PC-3 (cell line): ENCODE data around the gene TELO2. TPM values are rescaled to one million over a fixed set of nuclear protein-coding genes. Genes with fewer than 3 reads are reported as not detected.

ENCODE experiments used
- ATAC-seq: fragments of 200-7000 bp; cut with Tn5 transposase; 2 replicates; pipeline ENCODE4 v1.9.1; 2020; ENCODE audit warnings: mild to moderate bottlenecking, moderate library complexity
- BruUV-seq: library from RNA; stranded (reverse); fragments of 400-500 nt; replicated peaks from 2 replicates; lab custom pipeline; 2021; lab: Mats Ljungman, UMichigan
- CTCF ChIA-PET: fragments of 300-600 bp; sonication (Branson Sonifier 250); formaldehyde crosslinking; loops from one replicate; lab custom pipeline; 2022; ENCODE audit warnings: antibody characterized with exemption; lab: Charles Lee
- POLR2A ChIA-PET: fragments of 300-600 bp; sonication (Branson Sonifier 250); formaldehyde crosslinking; loops from one replicate; lab custom pipeline; 2022; ENCODE audit warnings: antibody characterized with exemption; ENCODE audit not compliant: unreplicated experiment; lab: Charles Lee
- DNase-seq: peaks from one replicate; pipeline ENCODE4 v3.0.0-alpha.2; 2015
- H2AFZ ChIP-seq: fragments of 300-600 bp; sonication (generic); 2 replicates; pipeline ENCODE4 v1.6.0; 2016; ENCODE audit warnings: antibody characterized with exemption, low read length
- H3F3A ChIP-seq: fragments of 300-600 bp; sonication (generic); one replicate; pipeline ENCODE4 v1.6.0; 2017; ENCODE audit warnings: antibody characterized with exemption, low read length, control low read depth, mild to moderate bottlenecking; ENCODE audit not compliant: unreplicated experiment
- H3K27ac ChIP-seq: fragments of 300-600 bp; sonication (generic); 2 replicates; pipeline ENCODE4 v1.5.1; 2016; ENCODE audit warnings: mild to moderate bottlenecking, low read length
- H3K27me3 ChIP-seq: fragments of 300-600 bp; sonication (generic); 2 replicates; pipeline ENCODE4 v1.6.1; 2016; ENCODE audit warnings: low read length, mixed read lengths
- H3K36me3 ChIP-seq: fragments of 300-600 bp; sonication (generic); 2 replicates; pipeline ENCODE4 v1.6.1; 2016; ENCODE audit warnings: low read depth, mixed run types, low read length, mixed read lengths
- H3K4me1 ChIP-seq: fragments of 300-600 bp; sonication (generic); 2 replicates; pipeline ENCODE4 v1.5.1; 2016; ENCODE audit warnings: low read length; ENCODE audit not compliant: insufficient read depth
- H3K4me2 ChIP-seq: fragments of 300-600 bp; sonication (generic); 2 replicates; pipeline ENCODE4 v1.6.0; 2016; ENCODE audit warnings: low read length
- H3K4me3 ChIP-seq: fragments of 300-600 bp; sonication (generic); 2 replicates; pipeline ENCODE4 v1.5.1; 2016; ENCODE audit warnings: mild to moderate bottlenecking, low read length, mixed read lengths
- H3K79me2 ChIP-seq: fragments of 300-600 bp; sonication (generic); 2 replicates; pipeline ENCODE4 v1.6.1; 2017; ENCODE audit warnings: low read length, mixed read lengths
- H3K9ac ChIP-seq: fragments of 300-600 bp; sonication (generic); 2 replicates; pipeline ENCODE4 v1.6.0; 2016; ENCODE audit warnings: mild to moderate bottlenecking, low read length
- H3K9me2 ChIP-seq: fragments of 300-600 bp; sonication (generic); replicated peaks from 2 replicates; pipeline ENCODE4 v1.6.1; 2016; ENCODE audit warnings: mixed run types, low read length, mixed read lengths
- H3K9me3 ChIP-seq: fragments of 300-600 bp; sonication (generic); 2 replicates; pipeline ENCODE4 v1.6.1; 2016; ENCODE audit warnings: low read length, mixed read lengths
- H4K20me1 ChIP-seq: fragments of 300-600 bp; sonication (generic); 2 replicates; pipeline ENCODE4 v1.6.1; 2016; ENCODE audit warnings: low read length, mixed read lengths
- CTCF ChIP-seq: fragments of 300-600 bp; sonication (generic); conservative IDR thresholded peaks from 2 replicates; pipeline ENCODE4 v1.5.1; 2017; ENCODE audit warnings: antibody characterized with exemption, low read depth, mild to moderate bottlenecking, low read length
- EZH2 ChIP-seq: fragments of 300-600 bp; sonication (generic); IDR thresholded peaks from one replicate; pipeline ENCODE4 v1.6.1; 2017; ENCODE audit warnings: antibody characterized with exemption, mild to moderate bottlenecking, low read length; ENCODE audit not compliant: unreplicated experiment
- EZH2phosphoT487 ChIP-seq: fragments of 300-600 bp; sonication (generic); IDR thresholded peaks from 2 replicates; pipeline ENCODE4 v1.6.1; 2018; ENCODE audit warnings: mild to moderate bottlenecking, antibody characterized with exemption, low read length, borderline replicate concordance
- intact Hi-C: fragments of 100-400 bp; cut with micrococcal nuclease; formaldehyde crosslinking; loops from 2 replicates; pipeline ENCODE4 v1.9.0; 2023
- total RNA-seq: library from RNA; depleted of rRNA; stranded (reverse); fragments of >200 nt; gene quantifications from 2 replicates; pipeline ENCODE4 v1.2.3, GENCODE V29; 2014

Gene TELO2
- total RNA-seq, 1 experiment from 2014 or later = 37.8 TPM

- no peaks in the 10 kb centered on the region for H3K27me3 ChIP-seq
- H3K4me2 ChIP-seq = no peak overlapping the region
- no peaks in the 10 kb centered on the region for H3K79me2 ChIP-seq
- H2AFZ ChIP-seq = no peak overlapping the region
- no peaks in the 10 kb centered on the region for H4K20me1 ChIP-seq
- H3K9me3 ChIP-seq = no peaks in the 10 kb centered on the region
- intact Hi-C loops = no loop called here
- no peak for DNase-seq
- no peak for ATAC-seq
- H3K9ac ChIP-seq = no peak overlapping the region
- H3K9me2 ChIP-seq = no peaks in the 10 kb centered on the region
- POLR2A ChIA-PET = no interaction called here
- TF ChIP-seq CTCF (no peak), EZH2 (no peak), EZH2phosphoT487 (no peak)
- H3K4me3 ChIP-seq = no peak overlapping the region
- no TSS peak for BruUV-seq
- no peaks in the 10 kb centered on the region for H3F3A ChIP-seq
- CTCF ChIA-PET = no interaction called here
- H3K4me1 ChIP-seq = no peaks in the 10 kb centered on the region
- no peaks in the 10 kb centered on the region for H3K36me3 ChIP-seq
- H3K27ac ChIP-seq = no peak overlapping the region
These were observed 42.3 kb upstream of the TELO2 start for GRCh38 chr16:1450841-1451240.

- no peak for TF ChIP-seq EZH2phosphoT487
- Histone ChIP-seq H3K9me3 (no peaks in the 10 kb centered on the region), H3K27ac (no peak overlapping the region), H3K27me3 (no peaks in the 10 kb centered on the region), H3K9me2 (no peaks in the 10 kb centered on the region), H3K79me2 (no peaks in the 10 kb centered on the region), H3F3A (no peaks in the 10 kb centered on the region), H3K4me2 (no peak overlapping the region), H3K36me3 (no peaks in the 10 kb centered on the region), H3K9ac (no peak overlapping the region), H3K4me3 (no peak overlapping the region), H3K4me1 (no peaks in the 10 kb centered on the region), H4K20me1 (no peaks in the 10 kb centered on the region), H2AFZ (no peak overlapping the region)
- ATAC-seq = no peak
- DNase-seq = no peak
- ChIA-PET CTCF (no interaction called here), POLR2A (no interaction called here)
- BruUV-seq = no TSS peak
- intact Hi-C loops = no loop called here
These were observed 41.3 kb upstream of the TELO2 start for GRCh38 chr16:1451702-1452392.

- Histone ChIP-seq H3K4me3 (no peak overlapping the region), H4K20me1 (no peaks in the 10 kb centered on the region), H3K27me3 (no peaks in the 10 kb centered on the region), H3K27ac (no peak overlapping the region), H3K36me3 (no peaks in the 10 kb centered on the region), H3K4me2 (no peak overlapping the region), H3K79me2 (no peaks in the 10 kb centered on the region), H2AFZ (no peak overlapping the region), H3K9me2 (no peaks in the 10 kb centered on the region), H3F3A (no peaks in the 10 kb centered on the region), H3K4me1 (no peaks in the 10 kb centered on the region), H3K9ac (no peak overlapping the region), H3K9me3 (no peaks in the 10 kb centered on the region)
- ChIA-PET CTCF (no interaction called here), POLR2A (no interaction called here)
- DNase-seq = no peak
- no peak for TF ChIP-seq EZH2phosphoT487
- TF ChIP-seq CTCF = no peak
- TF ChIP-seq EZH2 = no peak
- BruUV-seq = no TSS peak
- ATAC-seq = no peak
- intact Hi-C loops = no loop called here
These were observed 40.6 kb upstream of the TELO2 start for GRCh38 chr16:1452530-1452929.
